GM12878 (cell line): ENCODE data around the gene PEAR1. TPM values are rescaled to one million over a fixed set of nuclear protein-coding genes. Genes with fewer than 3 reads are reported as not detected.

ENCODE experiments used
- ATAC-seq: fragments of 200-7000 bp; cut with Tn5 transposase; 3 replicates; pipeline ENCODE4 v1.9.1; 2020; ENCODE audit warnings: mild to moderate bottlenecking, moderate library complexity
- BruUV-seq: library from RNA; stranded (reverse); fragments of 400-500 nt; replicated peaks from 2 replicates; lab custom pipeline; 2021; lab: Mats Ljungman, UMichigan
- CTCF ChIA-PET: fragments of 300-600 bp; sonication (Branson Sonifier 250); formaldehyde crosslinking; extraction: SDS; loops from one replicate; lab custom pipeline; 2021; ENCODE audit warnings: inconsistent platforms; lab: Yijun Ruan, JAX
- POLR2A ChIA-PET: fragments of 350-600 bp; formaldehyde crosslinking; extraction: SDS; loops from one replicate; lab custom pipeline; 2021; ENCODE audit warnings: inconsistent platforms; lab: Charles Lee
- RAD21 ChIA-PET: fragments of 300-600 bp; sonication (Branson Sonifier 250); formaldehyde crosslinking; loops from one replicate; lab custom pipeline; 2023; ENCODE audit warnings: antibody characterized with exemption; ENCODE audit not compliant: unreplicated experiment; lab: Charles Lee
- SMC1A ChIA-PET: fragments of 300-600 bp; sonication (Branson Sonifier 250); formaldehyde crosslinking; loops from one replicate; lab custom pipeline; 2023; ENCODE audit not compliant: unreplicated experiment, uncharacterized antibody; lab: Charles Lee
- DNase-seq: peaks from one replicate; pipeline ENCODE4 v3.0.0-alpha.2; 2011; ENCODE audit warnings: low read depth, low spot score
- FAIRE-seq: peaks from 3 replicates; lab custom pipeline; 2011; peaks lifted over from hg19 to GRCh38; lab: Jason Lieb, UNC
- H2AFZ ChIP-seq: 2 replicates; pipeline ENCODE4 v1.6.0; 2011; ENCODE audit warnings: low read depth, low read length, control low read depth; ENCODE audit not compliant: control insufficient read depth
- H3K27ac ChIP-seq: 2 replicates; pipeline ENCODE4 v1.5.1; 2011; ENCODE audit warnings: control low read depth; ENCODE audit not compliant: control insufficient read depth, insufficient read depth
- H3K27me3 ChIP-seq, 2 experiments: replicated peaks in 1 of 2; 2 replicates each; pipeline versions ENCODE4 v1.6.0 to v1.6.1; 2011; ENCODE audit warnings: low read length in 1 of 2; ENCODE audit not compliant: control insufficient read depth in 2 of 2, insufficient read depth in 2 of 2
- H3K36me3 ChIP-seq, 2 experiments: 2 replicates each; pipeline ENCODE4 v1.5.1; 2011; ENCODE audit warnings: low read length in 1 of 2; ENCODE audit not compliant: control insufficient read depth in 2 of 2, insufficient read depth in 2 of 2
- H3K4me1 ChIP-seq: 2 replicates; pipeline ENCODE4 v1.6.1; 2011; ENCODE audit warnings: mild to moderate bottlenecking, low read length, moderate library complexity, mixed read lengths; ENCODE audit not compliant: control insufficient read depth, insufficient read depth
- H3K4me2 ChIP-seq: 2 replicates; pipeline ENCODE4 v1.6.0; 2011; ENCODE audit warnings: control low read depth; ENCODE audit not compliant: control insufficient read depth, insufficient read depth
- H3K4me3 ChIP-seq: fragments of 200-600 bp; sonication (generic); 2 replicates; pipeline ENCODE4 v1.5.1; 2016
- H3K79me2 ChIP-seq: 2 replicates; pipeline ENCODE4 v1.6.0; 2011; ENCODE audit warnings: low read length; ENCODE audit not compliant: control insufficient read depth, insufficient read depth
- H3K9ac ChIP-seq: 2 replicates; pipeline ENCODE4 v1.8.0; 2011; ENCODE audit warnings: low read length, control low read depth, mixed read lengths; ENCODE audit not compliant: control insufficient read depth, insufficient read depth
- H3K9me3 ChIP-seq: replicated peaks from 3 replicates; pipeline ENCODE4 v1.5.1; 2011; ENCODE audit warnings: mild to moderate bottlenecking, low read length; ENCODE audit not compliant: control insufficient read depth, insufficient read depth
- H4K20me1 ChIP-seq: 2 replicates; pipeline ENCODE4 v1.6.0; 2011; ENCODE audit not compliant: control insufficient read depth, insufficient read depth
- CUX1 ChIP-seq: IDR thresholded peaks from 2 replicates; pipeline ENCODE4 v1.6.1; 2012; ENCODE audit warnings: improper control_type of control experiment, low read depth, low read length; ENCODE audit not compliant: insufficient replicate concordance
- ELK1 ChIP-seq: IDR thresholded peaks from 2 replicates; pipeline ENCODE4 v1.6.1; 2012; ENCODE audit warnings: low read depth, low read length, improper control_type of control experiment
- EZH2 ChIP-seq: IDR thresholded peaks from 2 replicates; pipeline ENCODE4 v1.6.1; 2012; ENCODE audit warnings: low read depth, mild to moderate bottlenecking, control low read depth, inconsistent platforms, low read length, borderline replicate concordance; ENCODE audit not compliant: control insufficient read depth
- GATAD2B ChIP-seq: fragments of 450-650 bp; conservative IDR thresholded peaks from 2 replicates; pipeline ENCODE4 v1.6.1; 2017; ENCODE audit warnings: low read depth, mild to moderate bottlenecking, moderate library complexity
- JUND ChIP-seq: IDR thresholded peaks from 2 replicates; pipeline ENCODE4 v1.6.1; 2012; ENCODE audit warnings: low read depth, mild to moderate bottlenecking, low read length, improper control_type of control experiment, moderate library complexity
- NKRF ChIP-seq: fragments of 450-650 bp; conservative IDR thresholded peaks from 2 replicates; pipeline ENCODE4 v1.6.1; 2017; ENCODE audit warnings: mild to moderate bottlenecking, moderate library complexity
- POLR2AphosphoS2 ChIP-seq: IDR thresholded peaks from 2 replicates; pipeline ENCODE4 v1.6.1; 2011; ENCODE audit warnings: low read depth, mild to moderate bottlenecking, low read length, improper control_type of control experiment, moderate library complexity
- RUNX3 ChIP-seq: IDR thresholded peaks from 2 replicates; pipeline ENCODE4 v1.6.1; 2012; ENCODE audit warnings: low read length, inconsistent platforms
- ZBTB11 ChIP-seq: fragments of 450-650 bp; formaldehyde crosslinking; IDR thresholded peaks from 2 replicates; pipeline ENCODE4 v1.5.0; 2022; ENCODE audit warnings: mild to moderate bottlenecking, missing genetic modification characterization
- ZNF384 ChIP-seq: IDR thresholded peaks from 2 replicates; pipeline ENCODE4 v1.6.1; 2012; ENCODE audit warnings: low read depth, mild to moderate bottlenecking, low read length, improper control_type of control experiment, borderline replicate concordance
- WGBS: methylation state at CpG from one replicate; pipeline ENCODE4 v1.1.6; 2016; ENCODE audit warnings: low lambda C conversion rate; ENCODE audit not compliant: insufficient replicate concordance, insufficient coverage; ENCODE audit errors: missing lambda C conversion rate; 5-methylcytosine and 5-hydroxymethylcytosine counted together
- in situ Hi-C: fragments of 300-500 bp; cut with MboI; formaldehyde crosslinking; loops from 9 replicates; pipeline ENCODE4 v1.14.3; 2018; ENCODE audit warnings: mixed read lengths
- intact Hi-C: fragments of 100-400 bp; cut with micrococcal nuclease; formaldehyde crosslinking; loops from one replicate; pipeline ENCODE4 v1.14.2; 2022; ENCODE audit not compliant: unreplicated experiment
- polyA plus RNA-seq, 11 experiments: library from polyadenylated mRNA; depleted of rRNA in 4 of 11; unstranded in 6 of 11; stranded (reverse) in 5 of 11; fragments of >200 nt; fragmentation: Nextera tagmentation in 4 of 11; fragmentation: Illumina TruSeq in 1 of 11; extraction: Ambion mirVana in 4 of 11; extraction: Trizol in 1 of 11; gene quantifications; 1 replicate in 1 of 11; 2 replicates in 10 of 11; pipeline versions ENCODE4 v1.2.1 to v1.2.3, GENCODE V29; 2011 to 2016; ENCODE audit warnings: inconsistent platforms in 2 of 11, missing spikeins in 2 of 11, low read depth in 1 of 11
- total RNA-seq, 4 experiments: library from RNA; depleted of rRNA in 3 of 4; stranded (reverse); fragments of >200 nt in 3 of 4; fragmentation: Illumina TruSeq in 1 of 4; extraction: Trizol in 1 of 4; gene quantifications; 2 replicates each; pipeline versions ENCODE4 v1.2.1 to v1.2.3, GENCODE V29; 2013 to 2021

Gene PEAR1
- total and polyA plus RNA-seq, 10 of the 15 experiments (the other 5 are each of a cell fraction or from before 2014, with no cell fraction given): not detected

GRCh38 chr1:156886583-156887281, 6.8 kb upstream of the PEAR1 start:
- Histone ChIP-seq H2AFZ (no peak overlapping the region), H3K27ac (no peak overlapping the region), H3K27me3 (peaks cover 0 to 4% of the 10 kb centered on the region in 2 experiments; a peak in 3 of 4 replicates), H3K4me3 (no peak overlapping the region), H3K9me3 (no peaks in the 10 kb centered on the region), H3K4me1 (no peaks in the 10 kb centered on the region), H3K36me3 (no peaks in the 10 kb centered on the region), H3K79me2 (no peaks in the 10 kb centered on the region), H3K9ac (no peak overlapping the region), H3K4me2 (no peak overlapping the region), H4K20me1 (no peaks in the 10 kb centered on the region)
- no TSS peak for BruUV-seq
- ChIA-PET POLR2A (no interaction called here), RAD21 (interaction anchor here (0.6 to 7.1 kb wide), 4 partner anchors 48 to 166 kb away, joined by 3 to 42 read pairs (median 6); no protein-coding TSS in a partner anchor), CTCF (interaction anchor here (0.6 to 2.0 kb wide), 5 partner anchors 27 to 220 kb away, joined by 3 to 9 read pairs (median 3); partner anchors contain the start of gene NTRK1), SMC1A (interaction anchor here (0.7 to 1.2 kb wide), 3 partner anchors 76 to 160 kb away, joined by 3 to 5 read pairs (median 4); no protein-coding TSS in a partner anchor)
- ATAC-seq (no peak), FAIRE-seq (no peak), DNase-seq (no peak)
- in situ Hi-C loops (no loop called here), intact Hi-C loops (no loop called here)
- 20% methylated on average over 6 of the region's 6 CpGs for WGBS
- TF ChIP-seq NKRF: no peak
- no peak for TF ChIP-seq RUNX3
- no peak for TF ChIP-seq POLR2AphosphoS2
- no peak for TF ChIP-seq EZH2
- no peak for TF ChIP-seq ZBTB11 (CRISPR knock-in tag)
- TF ChIP-seq CUX1: no peak
- TF ChIP-seq JUND: no peak
- TF ChIP-seq GATAD2B: no peak
- TF ChIP-seq ZNF384: no peak
- TF ChIP-seq ELK1: no peak
